ENCODE data around the gene PHLPP1.
A peak's percentile ranks its signal among the peaks of the same experiment; 100 is the strongest.
"Not testable (repeated sequence)": the region's sequence is repeated elsewhere in the genome, so short reads cannot be mapped to it uniquely, and the experiment has no call there.

The PHLPP1 gene
- total RNA-seq, result 27.6 to 29.1 reads per million in 2 donors

GRCh38 chr18:62715436-62715758 lies at the start of gene PHLPP1:
TSS of gene PHLPP1 (plus strand) at chr18:62715541. CDS start at chr18:62715684, 143 bp downstream.
- DNase-seq, result no peak

GRCh38 chr18:62669225-62669624 lies 46.1 kb upstream of the PHLPP1 start:
- no peak for DNase-seq

GRCh38 chr18:62670573-62670972 lies 44.8 kb upstream of the PHLPP1 start:
- DNase-seq, result no peak

- no peak for DNase-seq
Observed at GRCh38 chr18:62672600-62672999, 42.7 kb upstream of the PHLPP1 start.

GRCh38 chr18:62678847-62679485 lies 36.4 kb upstream of the PHLPP1 start:
- DNase-seq, result no peak

GRCh38 chr18:62682371-62682770 lies 33.0 kb upstream of the PHLPP1 start:
- no peak for DNase-seq

GRCh38 chr18:62683935-62684334 lies 31.4 kb upstream of the PHLPP1 start:
- DNase-seq, result no peak

GRCh38 chr18:62688743-62689317 lies 26.5 kb upstream of the PHLPP1 start:
- no peak for DNase-seq

- no peak for DNase-seq
Observed at GRCh38 chr18:62690236-62690815, 25.0 kb upstream of the PHLPP1 start.

GRCh38 chr18:62693659-62694058 lies 21.7 kb upstream of the PHLPP1 start:
- no peak for DNase-seq

GRCh38 chr18:62697636-62698035 lies 17.7 kb upstream of the PHLPP1 start:
- DNase-seq, result no peak

- no peak for DNase-seq
Observed at GRCh38 chr18:62702259-62702658, 13.1 kb upstream of the PHLPP1 start.

- DNase-seq, result not testable (repeated sequence)
Observed at GRCh38 chr18:62706879-62707278, 8.5 kb upstream of the PHLPP1 start.

- DNase-seq, result not testable (repeated sequence)
Observed at GRCh38 chr18:62709908-62710307, 5.4 kb upstream of the PHLPP1 start.

- no peak for DNase-seq
Observed at GRCh38 chr18:62710417-62710816, 4.9 kb upstream of the PHLPP1 start.

- DNase-seq, result no peak
Observed at GRCh38 chr18:62711781-62712180, 3.6 kb upstream of the PHLPP1 start.

- DNase-seq, result no peak
Observed at GRCh38 chr18:62713651-62714247, 1.6 kb upstream of the PHLPP1 start.

GRCh38 chr18:62714671-62715435 lies 488 bp upstream of the PHLPP1 start:
- DNase-seq, result peak; percentile 74

GRCh38 chr18:62715759-62716615 lies 646 bp downstream of the PHLPP1 start:
- DNase-seq, result peak; percentile 39

- peak; percentile 50 for DNase-seq
Observed at GRCh38 chr18:62716619-62717168, 1.4 kb downstream of the PHLPP1 start.

- no peak for DNase-seq
Observed at GRCh38 chr18:62717169-62717924, 2.0 kb downstream of the PHLPP1 start.
